AG04450 (cell line): ENCODE results near the gene ILDR1. TPM values are rescaled to one million over a fixed set of nuclear protein-coding genes. Genes with fewer than 3 reads are reported as not detected.

Experiments
- CTCF ChIA-PET: fragments of 300-600, 350-600 bp; formaldehyde crosslinking; extraction: SDS; loops from one replicate; lab custom pipeline; 2022; ENCODE audit warnings: antibody characterized with exemption, inconsistent platforms; lab: Charles Lee
- POLR2A ChIA-PET: fragments of 350-600 bp; formaldehyde crosslinking; extraction: SDS; loops from one replicate; lab custom pipeline; 2021; ENCODE audit warnings: antibody characterized with exemption, inconsistent platforms; lab: Yijun Ruan, JAX
- DNase-seq: peaks from one replicate; pipeline ENCODE4 v3.0.0-alpha.2; 2011; ENCODE audit warnings: low read depth, low spot score
- H3K27ac ChIP-seq: one replicate; pipeline ENCODE4 v1.5.1; 2012; ENCODE audit warnings: low read depth, low read length, control low read depth
- H3K27me3 ChIP-seq: one replicate; pipeline ENCODE4 v1.6.0; 2012; ENCODE audit warnings: low read length; ENCODE audit not compliant: control insufficient read depth, insufficient read depth
- H3K4me3 ChIP-seq: 2 replicates; pipeline ENCODE4 v1.5.1; 2011; ENCODE audit warnings: mild to moderate bottlenecking, low read depth, low read length, control low read depth
- H3K9me3 ChIP-seq: 2 replicates; pipeline ENCODE4 v1.5.1; 2012; ENCODE audit warnings: low read length; ENCODE audit not compliant: control insufficient read depth, insufficient read depth
- CTCF ChIP-seq: IDR thresholded peaks from 2 replicates; pipeline ENCODE4 v1.5.1; 2011; ENCODE audit warnings: low read depth, low read length, control low read depth, inconsistent platforms
- polyA minus RNA-seq: library from RNA; depleted of rRNA, polyadenylated mRNA; stranded (reverse); fragments of >200 nt; gene quantifications from 2 replicates; pipeline ENCODE4 v1.2.3, GENCODE V29; 2011; rRNA and poly(A)+ RNA removed
- polyA plus RNA-seq: library from polyadenylated mRNA; depleted of rRNA; stranded (reverse); fragments of >200 nt; gene quantifications from 2 replicates; pipeline ENCODE4 v1.2.3, GENCODE V29; 2011; rRNA removed

The ILDR1 gene
- not detected in 2 replicates for polyA plus RNA-seq
- polyA minus RNA-seq = not detected in 2 replicates

- ChIA-PET CTCF (no interaction called here), POLR2A (no interaction called here)
- H3K9me3 ChIP-seq = no peaks in the 10 kb centered on the region; the same call in 1 of the 2 replicates
- H3K27me3 ChIP-seq = peaks cover 9% of the 10 kb centered on the region
- H3K27ac ChIP-seq = no peak within 1 kb of the TSS
- no peak for TF ChIP-seq CTCF
- H3K4me3 ChIP-seq = no peak within 1 kb of the TSS
- DNase-seq = no peak
These were observed at the start of gene ILDR1 for GRCh38 chr3:122021811-122022401. ILDR1 (minus strand) TSS chr3:122022247; CDS start chr3:122022077, 170 bp downstream.

DNA sequence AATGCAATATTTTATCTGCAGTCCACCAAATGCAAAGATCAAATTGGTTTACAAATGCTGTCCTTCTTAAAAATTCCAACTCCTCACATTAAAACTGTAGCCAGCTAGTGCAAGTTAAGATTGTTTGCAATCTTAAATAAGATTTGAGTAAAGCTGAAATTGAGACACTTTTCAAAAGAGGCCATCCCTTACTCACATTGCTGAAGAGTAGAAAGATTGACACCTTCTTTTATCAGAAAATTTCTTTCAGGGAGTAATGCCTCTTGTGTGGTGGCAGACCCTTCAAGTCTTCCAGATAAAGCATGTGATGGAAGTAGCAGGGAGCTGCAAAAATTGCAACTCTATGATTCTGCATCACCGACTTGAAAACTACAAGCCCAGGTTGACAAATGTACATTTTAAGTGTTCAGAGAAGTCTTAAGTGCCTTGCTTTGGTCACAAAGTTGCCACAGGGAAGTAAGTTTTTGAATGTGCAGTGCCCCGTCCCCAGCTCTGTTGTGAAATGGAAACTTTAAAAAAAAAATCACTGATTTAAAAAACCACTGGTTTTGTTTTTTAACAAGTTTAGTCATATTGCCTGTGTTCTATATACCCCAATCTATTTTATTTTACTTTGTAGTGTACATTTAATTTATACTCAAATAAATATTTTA is 45.7 kb upstream of the ILDR1 start:
- no peaks in the 10 kb centered on the region for H3K9me3 ChIP-seq
- TF ChIP-seq CTCF = no peak
- DNase-seq = no peak
- H3K27ac ChIP-seq = no peak overlapping the region
- ChIA-PET CTCF (no interaction called here), POLR2A (no interaction called here)
- H3K27me3 ChIP-seq = no peaks in the 10 kb centered on the region
- H3K4me3 ChIP-seq = no peak overlapping the region

DNA sequence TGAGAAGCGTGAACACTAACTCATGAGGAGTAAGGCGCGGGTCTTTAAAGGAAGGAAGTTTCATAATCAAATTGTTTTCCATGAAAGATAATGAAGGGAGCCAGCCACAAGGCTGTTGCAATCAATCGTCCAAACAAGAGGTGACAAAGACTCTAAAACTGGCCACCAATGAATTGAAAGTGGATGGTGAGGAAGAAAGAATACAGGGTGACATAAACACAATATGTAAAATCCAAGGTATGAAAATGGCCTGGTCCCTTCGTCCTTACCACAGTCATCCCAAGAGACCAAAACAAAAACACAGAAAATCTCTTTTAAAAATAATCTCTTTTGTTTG is 45.1 kb upstream of the ILDR1 start:
- ChIA-PET POLR2A (no interaction called here), CTCF (no interaction called here)
- H3K9me3 ChIP-seq = no peaks in the 10 kb centered on the region
- no peaks in the 10 kb centered on the region for H3K27me3 ChIP-seq
- no peak for TF ChIP-seq CTCF
- H3K27ac ChIP-seq = no peak overlapping the region
- no peak for DNase-seq
- H3K4me3 ChIP-seq = no peak overlapping the region

- Histone ChIP-seq H3K9me3 (no peaks in the 10 kb centered on the region), H3K4me3 (no peak overlapping the region), H3K27ac (no peak overlapping the region), H3K27me3 (no peaks in the 10 kb centered on the region)
- POLR2A ChIA-PET = no interaction called here
- DNase-seq = no peak
- CTCF ChIA-PET = no interaction called here
- TF ChIP-seq CTCF = no peak
These were observed 44.5 kb upstream of the ILDR1 start for GRCh38 chr3:122066331-122067213.
